Liver (tissue), 2 donors: ENCODE results near the gene RELL1.

Source experiments
- CTCF ChIP-seq: fragments of 150-350 bp; IDR thresholded peaks from 2 replicates; pipeline ENCODE4 v1.5.1; 2017; ENCODE audit warnings: improper control_type of control experiment, low read depth, low read length; ENCODE audit not compliant: missing input control
- MAX ChIP-seq: IDR thresholded peaks from 2 replicates; pipeline ENCODE4 v1.6.1; 2016; ENCODE audit warnings: antibody characterized with exemption
- ZBTB33 ChIP-seq: IDR thresholded peaks from 2 replicates; pipeline ENCODE4 v1.6.1; 2016; ENCODE audit warnings: antibody characterized with exemption
- donor health status: healthy.

DNA sequence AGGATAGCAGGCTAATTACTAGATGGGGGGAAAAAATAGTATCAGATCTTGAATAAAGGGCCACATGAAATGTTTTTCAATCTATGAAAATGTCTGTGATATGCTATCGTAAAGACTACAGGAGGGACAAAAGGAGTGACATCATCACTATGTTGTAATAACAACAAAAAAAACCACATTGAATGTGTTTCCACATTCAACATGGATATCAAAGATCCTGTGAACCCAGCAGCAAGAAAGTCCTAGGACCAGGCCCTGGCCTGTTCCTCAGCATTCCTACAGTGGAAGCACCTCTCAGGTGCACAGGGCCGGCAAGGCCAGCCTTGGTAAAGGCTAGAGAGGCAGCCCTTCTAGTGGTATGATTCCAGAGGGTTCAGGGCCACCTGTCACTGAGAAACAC is 118.3 kb downstream of the RELL1 start:
- TF ChIP-seq CTCF (no peak), MAX (no peak), ZBTB33 (no peak)
